Measurements from ENCODE around the gene GEMIN4. TPM values are rescaled to one million over a fixed set of nuclear protein-coding genes. Genes with fewer than 3 reads are reported as not detected.

The GEMIN4 gene
- total RNA-seq, 2 experiments from 2014 or later, result 40.2 to 53.6 TPM

DNA sequence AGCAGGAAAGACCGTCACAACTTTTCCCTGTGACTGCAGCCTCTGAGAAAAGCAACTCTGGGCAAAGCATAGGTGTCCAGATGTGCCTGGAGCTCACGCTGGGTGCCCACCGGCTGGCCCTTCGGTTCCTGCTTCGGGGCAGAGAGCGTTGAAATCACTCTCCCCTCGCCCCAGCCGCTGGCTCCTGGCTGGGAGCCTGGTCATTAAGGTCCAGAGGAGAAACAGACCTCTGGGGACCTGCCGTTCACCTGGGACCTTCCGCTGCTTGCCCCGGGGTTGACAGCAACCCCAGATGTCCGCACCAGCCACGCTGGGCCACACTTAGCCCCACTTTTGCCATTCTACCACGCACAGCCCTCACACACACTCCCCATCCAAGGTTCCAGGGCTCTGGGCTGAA, 43.2 kb upstream of the GEMIN4 start:
- intact Hi-C loops (cut with micrococcal nuclease; ENCODE audit: unreplicated experiment), result no loop called here
- POLR2A ChIA-PET, result no interaction called here

DNA sequence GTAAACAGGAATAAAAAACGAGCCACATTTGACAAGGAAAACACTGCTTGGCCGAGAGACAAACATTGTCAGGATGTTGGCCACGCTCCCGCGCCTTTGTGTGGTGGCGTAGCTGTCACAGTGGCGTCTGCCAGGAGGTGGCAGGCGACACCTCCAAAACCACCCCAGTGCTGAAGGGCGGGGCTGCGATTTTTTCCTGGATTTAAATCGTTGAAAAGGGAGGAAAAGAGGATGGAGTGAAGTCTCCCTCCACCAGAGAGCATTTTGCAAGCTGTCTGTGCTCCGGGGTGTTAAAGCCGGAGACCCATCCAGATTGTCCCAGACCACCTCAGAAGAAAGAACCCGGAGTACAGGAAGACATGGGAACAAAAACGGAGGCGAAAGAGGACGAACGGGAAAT, 42.8 kb upstream of the GEMIN4 start:
- ChIA-PET CTCF (ENCODE audit: unreplicated experiment) (no interaction called here), POLR2A (no interaction called here)
- TF ChIP-seq EZH2phosphoT487 (IDR thresholded peaks at IDR 0.05; ENCODE audit: borderline replicate concordance, low read depth, low read length) (no peak), CTCF (conservative IDR thresholded peaks at IDR 0.05; ENCODE audit: low read length) (peak; percentile 61)
- peak; percentile 27 for DNase-seq (ENCODE audit: low spot score)
- TSS peak; percentile 27 for BruUV-seq (replicated peaks)
- H4K20me1 ChIP-seq (ENCODE audit: insufficient read depth, low read length), result no peaks in the 10 kb centered on the region
- H3K9me3 ChIP-seq (ENCODE audit: low read length), result no peaks in the 10 kb centered on the region
- no peaks in the 10 kb centered on the region for H3K79me2 ChIP-seq (ENCODE audit: insufficient read depth, low read depth, low read length)
- no peak overlapping the region for H3K27ac ChIP-seq (ENCODE audit: low read depth, low read length, poor library complexity, severe bottlenecking)
- no peaks in the 10 kb centered on the region for H3K4me1 ChIP-seq (ENCODE audit: insufficient read depth, low read length, poor library complexity, severe bottlenecking)
- H3K4me3 ChIP-seq (ENCODE audit: low read depth, low read length, poor library complexity, severe bottlenecking), result no peak overlapping the region
- no peak overlapping the region for H2AFZ ChIP-seq (ENCODE audit: low read length)
- intact Hi-C loops (cut with micrococcal nuclease; ENCODE audit: unreplicated experiment), result no loop called here
- H3K4me2 ChIP-seq (ENCODE audit: low read length), result no peak overlapping the region
- no peaks in the 10 kb centered on the region for H3K9me2 ChIP-seq (ENCODE audit: insufficient read depth, low read length)
- H3K36me3 ChIP-seq (ENCODE audit: insufficient read depth, low read length), result peaks cover 36% of the 10 kb centered on the region

More for the DNA sequence above, 43.2 kb upstream of the GEMIN4 start:
- H2AFZ ChIP-seq (ENCODE audit: low read length), result no peak overlapping the region
- no peak for DNase-seq (ENCODE audit: low spot score)
- no TSS peak for BruUV-seq (replicated peaks)
- no peaks in the 10 kb centered on the region for H3K79me2 ChIP-seq (ENCODE audit: insufficient read depth, low read depth, low read length)
- H3K9me2 ChIP-seq (ENCODE audit: insufficient read depth, low read length), result no peaks in the 10 kb centered on the region
- CTCF ChIA-PET (ENCODE audit: unreplicated experiment), result no interaction called here
- TF ChIP-seq EZH2phosphoT487 (IDR thresholded peaks at IDR 0.05; ENCODE audit: borderline replicate concordance, low read depth, low read length) (no peak), CTCF (conservative IDR thresholded peaks at IDR 0.05; ENCODE audit: low read length) (no peak)
- no peak overlapping the region for H3K4me3 ChIP-seq (ENCODE audit: low read depth, low read length, poor library complexity, severe bottlenecking)
- H4K20me1 ChIP-seq (ENCODE audit: insufficient read depth, low read length), result no peaks in the 10 kb centered on the region
- H3K27ac ChIP-seq (ENCODE audit: low read depth, low read length, poor library complexity, severe bottlenecking), result no peak overlapping the region
- H3K36me3 ChIP-seq (ENCODE audit: insufficient read depth, low read length), result peaks cover 32% of the 10 kb centered on the region
- no peak overlapping the region for H3K4me2 ChIP-seq (ENCODE audit: low read length)
- H3K9me3 ChIP-seq (ENCODE audit: low read length), result no peaks in the 10 kb centered on the region
- H3K4me1 ChIP-seq (ENCODE audit: insufficient read depth, low read length, poor library complexity, severe bottlenecking), result no peaks in the 10 kb centered on the region

DNA sequence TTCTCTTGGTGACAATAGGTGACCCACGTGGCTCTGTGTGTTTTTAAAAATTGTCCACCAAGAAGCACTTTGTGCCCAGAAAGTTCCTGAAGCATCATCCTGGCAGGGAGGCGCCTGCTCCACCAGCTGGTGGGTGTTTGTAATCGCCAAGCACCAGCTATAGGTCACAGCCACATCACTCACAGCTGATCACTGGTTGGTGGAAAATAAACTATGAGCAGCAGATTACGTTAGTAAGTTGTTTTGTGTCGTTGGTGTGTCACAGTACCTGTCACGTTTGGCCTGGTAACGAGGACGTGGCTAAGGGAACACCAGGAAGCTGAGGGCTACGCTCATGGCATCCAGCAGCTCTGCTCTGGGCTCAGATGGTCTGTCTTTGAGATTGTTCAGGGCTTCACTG, 40.2 kb upstream of the GEMIN4 start:
- POLR2A ChIA-PET, result interaction anchor here (2.0 kb wide), 1 partner anchor 10 kb away, joined by 6 read pairs; the partner anchor contains the start of genes GLOD4 and MRM3

More for the DNA sequence above, 40.2 kb upstream of the GEMIN4 start:
- Histone ChIP-seq H3K27ac (ENCODE audit: low read depth, low read length, poor library complexity, severe bottlenecking) (no peak overlapping the region), H3K4me2 (ENCODE audit: low read length) (no peak overlapping the region), H3K79me2 (ENCODE audit: insufficient read depth, low read depth, low read length) (no peaks in the 10 kb centered on the region), H3K4me1 (ENCODE audit: insufficient read depth, low read length, poor library complexity, severe bottlenecking) (no peaks in the 10 kb centered on the region), H3K9me3 (ENCODE audit: low read length) (no peaks in the 10 kb centered on the region), H3K36me3 (ENCODE audit: insufficient read depth, low read length) (peaks cover 61% of the 10 kb centered on the region), H4K20me1 (ENCODE audit: insufficient read depth, low read length) (no peaks in the 10 kb centered on the region), H3K9me2 (ENCODE audit: insufficient read depth, low read length) (no peaks in the 10 kb centered on the region), H3K4me3 (ENCODE audit: low read depth, low read length, poor library complexity, severe bottlenecking) (no peak overlapping the region), H2AFZ (ENCODE audit: low read length) (no peak overlapping the region)
- TF ChIP-seq EZH2phosphoT487 (IDR thresholded peaks at IDR 0.05; ENCODE audit: borderline replicate concordance, low read depth, low read length), result no peak
- 0 out of 2 replicates have a peak, but pooled peaks have one; percentile 19 for TF ChIP-seq CTCF (conservative IDR thresholded peaks at IDR 0.05; ENCODE audit: low read length)
- CTCF ChIA-PET (ENCODE audit: unreplicated experiment), result no interaction called here
- no peak for DNase-seq (ENCODE audit: low spot score)
- intact Hi-C loops (cut with micrococcal nuclease; ENCODE audit: unreplicated experiment), result no loop called here
- no TSS peak for BruUV-seq (replicated peaks)
